Measurements from ENCODE around the gene TTLL8.

The TTLL8 gene

GRCh38 chr22:50082961-50083461, 24.9 kb upstream of the TTLL8 start:
- DNase-seq (ENCODE audit: low spot score): no peak

- no peak for DNase-seq (ENCODE audit: low spot score)
Measured at GRCh38 chr22:50082197-50082715, 24.2 kb upstream of the TTLL8 start.

GRCh38 chr22:50081426-50082196, 23.5 kb upstream of the TTLL8 start:
- no peak for DNase-seq (ENCODE audit: low spot score)

- DNase-seq (ENCODE audit: low spot score): no peak
Measured at GRCh38 chr22:50080077-50080465, 22.0 kb upstream of the TTLL8 start.

- DNase-seq (ENCODE audit: low spot score): no peak
Measured at GRCh38 chr22:50078761-50079160, 20.7 kb upstream of the TTLL8 start.

GRCh38 chr22:50078246-50078645, 20.1 kb upstream of the TTLL8 start:
- DNase-seq (ENCODE audit: low spot score): no peak

- DNase-seq (ENCODE audit: low spot score): no peak
Measured at GRCh38 chr22:50076646-50077535, 18.8 kb upstream of the TTLL8 start.

- no peak for DNase-seq (ENCODE audit: low spot score)
Measured at GRCh38 chr22:50074551-50075530, 16.7 kb upstream of the TTLL8 start.

- peak; percentile 20 for DNase-seq (ENCODE audit: low spot score)
Measured at GRCh38 chr22:50074056-50074455, 16.0 kb upstream of the TTLL8 start.

- DNase-seq (ENCODE audit: low spot score): no peak
Measured at GRCh38 chr22:50072714-50073538, 14.8 kb upstream of the TTLL8 start.

GRCh38 chr22:50072167-50072555, 14.1 kb upstream of the TTLL8 start:
- DNase-seq (ENCODE audit: low spot score): no peak

GRCh38 chr22:50071432-50072166, 13.5 kb upstream of the TTLL8 start:
- DNase-seq (ENCODE audit: low spot score): no peak

- DNase-seq (ENCODE audit: low spot score): no peak
Measured at GRCh38 chr22:50070366-50070765, 12.3 kb upstream of the TTLL8 start.

GRCh38 chr22:50068096-50068495, 10.0 kb upstream of the TTLL8 start:
- no peak for DNase-seq (ENCODE audit: low spot score)

GRCh38 chr22:50067244-50067643, 9.1 kb upstream of the TTLL8 start:
- peak; percentile 53 for DNase-seq (ENCODE audit: low spot score)

GRCh38 chr22:50064453-50064852, 6.4 kb upstream of the TTLL8 start:
- no peak for DNase-seq (ENCODE audit: low spot score)

GRCh38 chr22:50063589-50064393, 5.7 kb upstream of the TTLL8 start:
- no peak for DNase-seq (ENCODE audit: low spot score)

GRCh38 chr22:50062509-50063135, 4.5 kb upstream of the TTLL8 start:
- no peak for DNase-seq (ENCODE audit: low spot score)
